Tibial nerve (tissue), 3 donors: ENCODE measurements around the gene SFTPD.
"Not testable (repeated sequence)": the region's sequence is repeated elsewhere in the genome, so short reads cannot be mapped to it uniquely, and the experiment has no call there.

Experiments
- EP300 ChIP-seq, 2 donors: sonication (generic); formaldehyde crosslinking; IDR thresholded peaks; one replicate each; pipeline ENCODE4 v1.6.1; 2017; ENCODE audit warnings: antibody characterized with exemption in 2 of 2, mild to moderate bottlenecking in 1 of 2
- POLR2A ChIP-seq, 2 donors: fragments of 450-650 bp; IDR thresholded peaks; one replicate each; pipeline ENCODE4 v1.6.1; 2017; ENCODE audit warnings: antibody characterized with exemption in 2 of 2, mild to moderate bottlenecking in 2 of 2, moderate library complexity in 2 of 2

DNA sequence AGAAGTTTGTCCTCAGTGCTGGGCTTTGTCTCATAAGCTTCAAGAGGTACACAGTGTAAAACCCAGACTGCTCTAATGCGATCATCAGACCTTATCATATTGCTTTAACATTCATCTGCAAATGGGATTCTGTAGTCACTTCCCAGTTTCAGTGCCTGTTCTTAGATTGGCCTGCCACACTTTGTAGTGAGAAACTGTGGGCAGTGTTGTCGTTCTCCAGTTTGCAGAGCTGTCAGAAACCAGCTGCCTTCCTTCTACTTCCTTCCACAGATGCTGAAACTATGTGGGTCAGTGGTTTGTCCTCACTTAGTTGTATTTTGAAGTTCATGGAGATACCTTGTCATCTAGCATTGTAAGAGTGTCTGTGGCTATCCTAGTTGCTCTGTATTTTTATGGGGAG is 59.9 kb downstream of the SFTPD start:
- not testable (repeated sequence) for TF ChIP-seq EP300, POLR2A (IDR thresholded peaks at IDR 0.05)
